H1 (cell line): Measurements from ENCODE around the gene NBL1. TPM values are rescaled to one million over a fixed set of nuclear protein-coding genes. Genes with fewer than 3 reads are reported as not detected.

ENCODE experiments used
- CTCF ChIA-PET: fragments of 300-600 bp; sonication (Branson Sonifier 250); formaldehyde crosslinking; loops from one replicate; lab custom pipeline; 2021; ENCODE audit not compliant: partially characterized antibody; lab: Charles Lee
- POLR2A ChIA-PET: fragments of 300-600 bp; sonication (Branson Sonifier 250); formaldehyde crosslinking; loops from one replicate; lab custom pipeline; 2021; ENCODE audit warnings: inconsistent platforms; ENCODE audit not compliant: partially characterized antibody; lab: Charles Lee
- DNase-seq, 2 experiments: peaks; one replicate each; pipeline versions ENCODE4 v3.0.0 to v3.0.0-alpha.2; 2010 to 2022; ENCODE audit warnings: low spot score in 2 of 2, low read depth in 1 of 2, mixed read lengths in 1 of 2
- FAIRE-seq: peaks from 2 replicates; lab custom pipeline; 2011; peaks lifted over from hg19 to GRCh38; lab: Jason Lieb, UNC
- H2AFZ ChIP-seq: 2 replicates; pipeline ENCODE4 v1.8.1; 2012; ENCODE audit warnings: low read length, inconsistent platforms
- H2AK5ac ChIP-seq: 2 replicates; pipeline ENCODE4 v1.6.1; 2013; ENCODE audit warnings: low read depth, low read length
- H2BK120ac ChIP-seq: replicated peaks from 2 replicates; pipeline ENCODE3; 2013; ENCODE audit warnings: low read depth, low read length, inconsistent platforms
- H2BK12ac ChIP-seq: 2 replicates; pipeline ENCODE4 v1.6.1; 2013; ENCODE audit warnings: low read depth, low read length
- H2BK15ac ChIP-seq: 2 replicates; pipeline ENCODE4 v1.6.1; 2013; ENCODE audit warnings: low read length
- H2BK20ac ChIP-seq: 2 replicates; pipeline ENCODE4 v1.6.1; 2013; ENCODE audit warnings: low read length
- H2BK5ac ChIP-seq: 2 replicates; pipeline ENCODE4 v1.6.1; 2013; ENCODE audit warnings: low read depth, low read length
- H3K14ac ChIP-seq: 2 replicates; pipeline ENCODE4 v1.6.1; 2013; ENCODE audit warnings: inconsistent platforms; ENCODE audit not compliant: insufficient read length
- H3K18ac ChIP-seq: 2 replicates; pipeline ENCODE4 v1.6.1; 2013; ENCODE audit warnings: low read length; ENCODE audit errors: extremely low read depth
- H3K23ac ChIP-seq: 2 replicates; pipeline ENCODE4 v1.6.1; 2013; ENCODE audit warnings: inconsistent platforms; ENCODE audit not compliant: insufficient read length
- H3K23me2 ChIP-seq: 2 replicates; pipeline ENCODE4 v1.6.1; 2013; ENCODE audit warnings: low read depth, low read length
- H3K27ac ChIP-seq: 2 replicates; pipeline ENCODE4 v1.6.1; 2011; ENCODE audit warnings: low read depth, low read length, inconsistent platforms
- H3K27me3 ChIP-seq, 4 experiments: replicated peaks in 1 of 4; 1 replicate in 1 of 4; 2 replicates in 3 of 4; pipeline versions ENCODE4 v1.6.1 to v1.8.1; 2011 to 2013; ENCODE audit warnings: low read length in 3 of 4, mild to moderate bottlenecking in 3 of 4, inconsistent platforms in 2 of 4, mixed read lengths in 2 of 4, moderate library complexity in 1 of 4; ENCODE audit not compliant: control insufficient read depth in 3 of 4, insufficient read depth in 3 of 4; ENCODE audit errors: extremely low read depth in 1 of 4
- H3K36me3 ChIP-seq, 4 experiments: 2 replicates each; pipeline versions ENCODE4 v1.6.1 to v1.8.1; 2011 to 2013; ENCODE audit warnings: mild to moderate bottlenecking in 4 of 4, low read length in 3 of 4, moderate library complexity in 2 of 4, control low read depth in 1 of 4, inconsistent platforms in 1 of 4; ENCODE audit not compliant: insufficient read depth in 4 of 4, control insufficient read depth in 2 of 4
- H3K4ac ChIP-seq: replicated peaks from 2 replicates; pipeline ENCODE3; 2013; ENCODE audit warnings: low read length, low read depth, mixed read lengths, inconsistent platforms; ENCODE audit not compliant: insufficient read length
- H3K4me1 ChIP-seq, 4 experiments: replicated peaks in 1 of 4; 1 replicate in 1 of 4; 2 replicates in 3 of 4; pipeline versions ENCODE4 v1.6.1 to v1.8.1; 2011 to 2013; ENCODE audit warnings: low read length in 3 of 4, inconsistent platforms in 2 of 4, mixed read lengths in 1 of 4; ENCODE audit not compliant: insufficient read depth in 4 of 4, control insufficient read depth in 3 of 4
- H3K4me2 ChIP-seq, 2 experiments: 2 replicates each; pipeline versions ENCODE4 v1.6.1 to v1.8.1; 2011 to 2013; ENCODE audit warnings: low read depth in 2 of 2, low read length in 2 of 2, control low read depth in 1 of 2, inconsistent platforms in 1 of 2, mild to moderate bottlenecking in 1 of 2; ENCODE audit not compliant: insufficient read depth in 1 of 2
- H3K4me3 ChIP-seq, 4 experiments: fragments of 200-600, 300-600 bp in 1 of 4; sonication (generic), shearing (Covaris generic), sonication (Bioruptor Twin) in 1 of 4; 2 replicates each; pipeline versions ENCODE4 v1.5.1 to v1.8.1; 2011 to 2016; ENCODE audit warnings: low read length in 4 of 4, low read depth in 3 of 4, control low read depth in 2 of 4, inconsistent platforms in 2 of 4, mild to moderate bottlenecking in 2 of 4, mixed read lengths in 1 of 4, moderate library complexity in 1 of 4; ENCODE audit not compliant: insufficient read depth in 2 of 4; ENCODE audit errors: extremely low read depth in 1 of 4
- H3K56ac ChIP-seq: replicated peaks from 2 replicates; pipeline ENCODE3; 2013; ENCODE audit warnings: low read depth, mild to moderate bottlenecking, mixed read lengths, low read length, inconsistent platforms; ENCODE audit not compliant: insufficient read length
- H3K79me1 ChIP-seq: 2 replicates; pipeline ENCODE4 v1.6.1; 2013; ENCODE audit warnings: low read depth, low read length, control low read depth
- H3K79me2 ChIP-seq, 2 experiments: 2 replicates each; pipeline versions ENCODE4 v1.6.1 to v1.8.1; 2012 to 2013; ENCODE audit warnings: low read length in 2 of 2, mild to moderate bottlenecking in 2 of 2, inconsistent platforms in 1 of 2; ENCODE audit not compliant: insufficient read depth in 2 of 2, control insufficient read depth in 1 of 2
- H3K9ac ChIP-seq, 4 experiments: replicated peaks in 1 of 4; 1 replicate in 1 of 4; 2 replicates in 3 of 4; pipeline versions ENCODE4 v1.6.1 to v1.8.1; 2011 to 2013; ENCODE audit warnings: low read depth in 3 of 4, low read length in 3 of 4, control low read depth in 2 of 4, mild to moderate bottlenecking in 2 of 4, moderate library complexity in 2 of 4, inconsistent platforms in 1 of 4; ENCODE audit errors: extremely low read depth in 1 of 4
- H3K9me3 ChIP-seq, 2 experiments: 2 replicates each; pipeline versions ENCODE4 v1.6.1 to v1.8.1; 2012 to 2013; ENCODE audit warnings: mild to moderate bottlenecking in 2 of 2, moderate library complexity in 2 of 2, control low read depth in 1 of 2, inconsistent platforms in 1 of 2, low read depth in 1 of 2, low read length in 1 of 2, mixed read lengths in 1 of 2; ENCODE audit not compliant: insufficient read depth in 2 of 2
- H4K20me1 ChIP-seq, 2 experiments: replicated peaks in 1 of 2; 2 replicates each; pipeline versions ENCODE3 to v1.8.1; 2011 to 2013; ENCODE audit warnings: inconsistent platforms in 2 of 2, low read length in 2 of 2, mild to moderate bottlenecking in 1 of 2; ENCODE audit not compliant: insufficient read depth in 2 of 2, control insufficient read depth in 1 of 2
- H4K5ac ChIP-seq: 2 replicates; pipeline ENCODE4 v1.6.1; 2013; ENCODE audit warnings: low read length, low read depth, mixed read lengths, inconsistent platforms; ENCODE audit not compliant: insufficient read length
- H4K8ac ChIP-seq: 2 replicates; pipeline ENCODE4 v1.8.0; 2013; ENCODE audit warnings: mild to moderate bottlenecking, moderate library complexity, low read length, inconsistent platforms; ENCODE audit not compliant: insufficient read depth; ENCODE audit errors: extremely low read depth
- H4K91ac ChIP-seq: replicated peaks from 2 replicates; pipeline ENCODE3; 2013; ENCODE audit warnings: low read length, mixed read lengths, inconsistent platforms; ENCODE audit not compliant: insufficient read length
- ATF3 ChIP-seq: IDR thresholded peaks from 2 replicates; pipeline ENCODE4 v1.6.1; 2011; ENCODE audit warnings: low read depth, mild to moderate bottlenecking, low read length; ENCODE audit not compliant: insufficient read depth
- CBX5 ChIP-seq: fragments of 300-800, 300-1000 bp; sonication (generic); IDR thresholded peaks from 2 replicates; pipeline ENCODE4 v1.7.1; 2016; ENCODE audit warnings: antibody characterized with exemption, low read length, low read depth
- CEBPB ChIP-seq: IDR thresholded peaks from 2 replicates; pipeline ENCODE4 v1.6.1; 2012; ENCODE audit warnings: low read depth, low read length
- FOSL1 ChIP-seq: IDR thresholded peaks from 2 replicates; pipeline ENCODE4 v1.6.1; 2011; ENCODE audit warnings: mild to moderate bottlenecking, low read depth, low read length, moderate library complexity; ENCODE audit not compliant: insufficient read depth
- GABPA ChIP-seq: IDR thresholded peaks from 2 replicates; pipeline ENCODE4 v1.6.1; 2011; ENCODE audit warnings: mild to moderate bottlenecking, low read length, moderate library complexity, borderline replicate concordance; ENCODE audit not compliant: insufficient read depth
- JUND ChIP-seq: IDR thresholded peaks from 2 replicates; pipeline ENCODE4 v1.6.1; 2011; ENCODE audit warnings: mild to moderate bottlenecking, improper control_type of control experiment, low read length
- NRF1 ChIP-seq: IDR thresholded peaks from 2 replicates; pipeline ENCODE4 v1.6.1; 2011; ENCODE audit warnings: mild to moderate bottlenecking, low read depth, low read length, improper control_type of control experiment
- PHF8 ChIP-seq: fragments of 200-600 bp; sonication (generic); conservative IDR thresholded peaks from 2 replicates; pipeline ENCODE4 v1.7.1; 2012; ENCODE audit warnings: low read depth, mild to moderate bottlenecking, inconsistent platforms, low read length, moderate library complexity
- POLR2A ChIP-seq, 2 experiments: IDR thresholded peaks; 1 replicate in 1 of 2; 2 replicates in 1 of 2; pipeline ENCODE4 v1.6.1; 2011; ENCODE audit warnings: low read depth in 2 of 2, low read length in 2 of 2, mild to moderate bottlenecking in 2 of 2; ENCODE audit errors: control extremely low read depth in 1 of 2
- RAD21 ChIP-seq, 2 experiments: IDR thresholded peaks in 1 of 2; conservative IDR thresholded peaks in 1 of 2; 2 replicates each; pipeline ENCODE4 v1.6.1; 2011; ENCODE audit warnings: low read depth in 2 of 2, low read length in 2 of 2, improper control_type of control experiment in 1 of 2, inconsistent platforms in 1 of 2, mild to moderate bottlenecking in 1 of 2, moderate library complexity in 1 of 2
- RFX5 ChIP-seq: IDR thresholded peaks from 2 replicates; pipeline ENCODE4 v1.6.1; 2011; ENCODE audit warnings: low read depth, low read length, improper control_type of control experiment, borderline replicate concordance
- SIX5 ChIP-seq: IDR thresholded peaks from 2 replicates; pipeline ENCODE4 v1.6.1; 2011; ENCODE audit warnings: mild to moderate bottlenecking, low read depth, low read length
- YY1 ChIP-seq: IDR thresholded peaks from 2 replicates; pipeline ENCODE4 v1.6.1; 2011; ENCODE audit warnings: low read depth, mild to moderate bottlenecking, low read length
- whole genome bisulfite sequencing, 2 experiments: shearing (Covaris generic) in 1 of 2; methylation state at CpG; one replicate each; pipeline versions ENCODE4 v1.1.6 to v1.1.7; 2013 to 2015; ENCODE audit warnings: low lambda C conversion rate in 2 of 2, mixed read lengths in 2 of 2, inconsistent platforms in 1 of 2, low coverage in 1 of 2, missing lambda C conversion rate in 1 of 2; ENCODE audit not compliant: insufficient replicate concordance in 2 of 2, insufficient coverage in 1 of 2, insufficient read length in 1 of 2; ENCODE audit errors: extremely low coverage in 1 of 2, missing lambda C conversion rate in 1 of 2; 5-methylcytosine and 5-hydroxymethylcytosine counted together
- polyA plus RNA-seq, 7 experiments: library from polyadenylated mRNA; depleted of rRNA in 3 of 7; stranded (reverse) in 5 of 7; unstranded in 2 of 7; fragments of >200 nt in 5 of 7; fragments of 200-250 nt in 2 of 7; gene quantifications; 1 replicate in 5 of 7; 2 replicates in 1 of 7; 4 replicates in 1 of 7; pipeline versions ENCODE4 v1.2.1 to v1.2.3, GENCODE V29; 2011 to 2013; ENCODE audit warnings: missing spikeins in 2 of 7, mixed read lengths in 2 of 7
- total RNA-seq: library from RNA; stranded (reverse); fragmentation: NEBNext Ultra II Directional; extraction: Animal tissue kit (Norgen Biotek cat#: 25700); gene quantifications from 2 replicates; pipeline ENCODE4 v1.2.1, GENCODE V29; 2021

NBL1 gene
- total and polyA plus RNA-seq, 2 of the 8 experiments (the other 6 are each of a cell fraction or from before 2014, with no cell fraction given) = 8.7 to 9.7 TPM

- POLR2A ChIA-PET = interaction anchor here (0.8 kb wide), 1 partner anchor 14 kb away, joined by 3 read pairs; no protein-coding TSS in a partner anchor
- Histone ChIP-seq H3K27me3 (no peaks in the 10 kb centered on the region), H4K20me1 (peaks cover 3 to 4% of the 10 kb centered on the region in 2 experiments), H3K79me1 (no peaks in the 10 kb centered on the region; the same call in 1 of the 2 replicates), H3K9me3 (no peaks in the 10 kb centered on the region), H2BK5ac (no peak overlapping the region), H2AFZ (no peak overlapping the region), H3K36me3 (peaks cover 0 to 20% (median 18%) of the 10 kb centered on the region in 4 experiments; a peak in 7 of 8 replicates), H3K4me1 (peaks cover 3 to 9% (median 5%) of the 10 kb centered on the region in 4 experiments; a peak in 5 of 7 replicates), H3K27ac (no peak overlapping the region), H2BK15ac (no peak overlapping the region), H4K5ac (no peak overlapping the region), H3K14ac (no peak overlapping the region), H3K56ac (no peak overlapping the region), H3K23me2 (no peaks in the 10 kb centered on the region), H4K8ac (no peak overlapping the region), H3K9ac (no peak overlapping the region), H3K23ac (no peak overlapping the region), H3K4ac (no peak overlapping the region), H3K4me3 (no peak overlapping the region), H2BK20ac (no peak overlapping the region), H4K91ac (no peak overlapping the region), H3K79me2 (peaks cover 0 to 12% of the 10 kb centered on the region in 2 experiments; a peak in 2 of 4 replicates), H2AK5ac (no peak overlapping the region), H3K4me2 (no peak overlapping the region), H2BK12ac (no peak overlapping the region), H3K18ac (no peak overlapping the region), H2BK120ac (no peak overlapping the region)
- FAIRE-seq = no peak
- CTCF ChIA-PET = interaction anchor here (0.7 to 1.4 kb wide), 3 partner anchors 13 to 61 kb away, joined by 3 read pairs; no protein-coding TSS in a partner anchor
- no peak for DNase-seq
- WGBS, 2 experiments = 86% methylated on average over 8 of the region's 8 CpGs; no CpG with 5 or more reads in 1 of the 2 experiments
- TF ChIP-seq RFX5 (no peak), RAD21 (IDR thresholded peaks at IDR 0.05 in 1 of 2, conservative IDR thresholded peaks at IDR 0.05 in 1 of 2; ENCODE audit: low read depth in 2 of 2, low read length in 2 of 2) (no peak), CBX5 (no peak), POLR2A (IDR thresholded peaks at IDR 0.05; ENCODE audit: control extremely low read depth in 1 of 2, low read depth in 2 of 2, low read length in 2 of 2) (no peak), FOSL1 (no peak), GABPA (no peak), ATF3 (no peak), SIX5 (no peak), CEBPB (no peak), NRF1 (no peak), JUND (no peak), PHF8 (no peak), YY1 (no peak)
Observed at GRCh38 chr1:19625291-19625937, 18.7 kb upstream of the NBL1 start.
